Activated CD4-positive, CD25-positive, alpha-beta regulatory T cell treated with anti-CD3 and anti-CD28 coated beads, Interleukin-2, amount 50 U/mL, for 16 hours (primary cell): Measurements from ENCODE around the gene OPN4.

Experiments
- DNase-seq: peaks from one replicate; pipeline ENCODE4 v3.0.0-alpha.2; 2020; ENCODE audit warnings: low read depth, low spot score

Gene OPN4

GRCh38 chr10:86681047-86681446, 26.7 kb downstream of the OPN4 start:
- DNase-seq: no peak

- DNase-seq: no peak
Observed at GRCh38 chr10:86681722-86682386, 27.5 kb downstream of the OPN4 start.

GRCh38 chr10:86682675-86683074, 28.3 kb downstream of the OPN4 start:
- DNase-seq: no peak

- DNase-seq: no peak
Observed at GRCh38 chr10:86684331-86685097, 30.2 kb downstream of the OPN4 start.

GRCh38 chr10:86685416-86685815, 31.1 kb downstream of the OPN4 start:
- no peak for DNase-seq

- no peak for DNase-seq
Observed at GRCh38 chr10:86685893-86686632, 31.7 kb downstream of the OPN4 start.

- no peak for DNase-seq
Observed at GRCh38 chr10:86686972-86687371, 32.6 kb downstream of the OPN4 start.

- DNase-seq: no peak
Observed at GRCh38 chr10:86687750-86688149, 33.4 kb downstream of the OPN4 start.

- no peak for DNase-seq
Observed at GRCh38 chr10:86688398-86688921, 34.1 kb downstream of the OPN4 start.

GRCh38 chr10:86689146-86689545, 34.8 kb downstream of the OPN4 start:
- no peak for DNase-seq

GRCh38 chr10:86690231-86690630, 35.9 kb downstream of the OPN4 start:
- DNase-seq: no peak

GRCh38 chr10:86690657-86691084, 36.3 kb downstream of the OPN4 start:
- no peak for DNase-seq

- DNase-seq: no peak
Observed at GRCh38 chr10:86691333-86692022, 37.1 kb downstream of the OPN4 start.

GRCh38 chr10:86692023-86692514, 37.7 kb downstream of the OPN4 start:
- DNase-seq: no peak

- DNase-seq: no peak
Observed at GRCh38 chr10:86692664-86693063, 38.3 kb downstream of the OPN4 start.

- no peak for DNase-seq
Observed at GRCh38 chr10:86693275-86693674, 38.9 kb downstream of the OPN4 start.

- DNase-seq: no peak
Observed at GRCh38 chr10:86693721-86694369, 39.5 kb downstream of the OPN4 start.

- no peak for DNase-seq
Observed at GRCh38 chr10:86698207-86698940, 44.0 kb downstream of the OPN4 start.

GRCh38 chr10:86699125-86699524, 44.8 kb downstream of the OPN4 start:
- DNase-seq: no peak

GRCh38 chr10:86699541-86699940, 45.2 kb downstream of the OPN4 start:
- no peak for DNase-seq
